Measurements from ENCODE around the gene PPP1R18.

GRCh38 chr6:30719356-30719755, 32.9 kb upstream of the PPP1R18 start:
- TF ChIP-seq CTCF (IDR thresholded peaks at IDR 0.05; ENCODE audit: low read depth, low read length) = no peak
- no peak for TF ChIP-seq EZH2phosphoT487 (IDR thresholded peaks at IDR 0.05; ENCODE audit: low read depth)
